Parathyroid adenoma (tissue), 2 donors: Measurements from ENCODE around the gene POLR3H.

ENCODE experiments used
- H2AFZ ChIP-seq: fragments of 300-600 bp; sonication (generic); one replicate; pipeline ENCODE4 v1.7.0; 2017; ENCODE audit warnings: antibody characterized with exemption, mild to moderate bottlenecking
- H3K27ac ChIP-seq: fragments of 300-600 bp; sonication (generic); one replicate; pipeline ENCODE4 v1.7.0; 2017
- H3K27me3 ChIP-seq: fragments of 300-600 bp; sonication (generic); one replicate; pipeline ENCODE4 v1.7.0; 2017; ENCODE audit warnings: low read length; ENCODE audit not compliant: control insufficient read depth, insufficient read depth
- H3K36me3 ChIP-seq: fragments of 300-600 bp; sonication (generic); one replicate; pipeline ENCODE4 v1.7.0; 2017; ENCODE audit warnings: low read length; ENCODE audit not compliant: control insufficient read depth, insufficient read depth
- H3K4me1 ChIP-seq: fragments of 300-600 bp; sonication (generic); one replicate; pipeline ENCODE4 v1.7.0; 2017; ENCODE audit warnings: control low read depth
- H3K4me2 ChIP-seq: fragments of 300-600 bp; sonication (generic); one replicate; pipeline ENCODE4 v1.7.0; 2017; ENCODE audit warnings: low read length
- H3K4me3 ChIP-seq: fragments of 300-600 bp; sonication (generic); one replicate; pipeline ENCODE4 v1.7.0; 2017; ENCODE audit warnings: low read depth, low read length
- H3K79me2 ChIP-seq: fragments of 300-600 bp; sonication (generic); one replicate; pipeline ENCODE4 v1.7.0; 2017; ENCODE audit warnings: control low read depth
- H3K9ac ChIP-seq: fragments of 300-600 bp; sonication (generic); one replicate; pipeline ENCODE4 v1.7.0; 2017; ENCODE audit warnings: mild to moderate bottlenecking
- H3K9me3 ChIP-seq: fragments of 300-600 bp; sonication (generic); one replicate; pipeline ENCODE4 v1.7.0; 2017; ENCODE audit warnings: low read length; ENCODE audit not compliant: control insufficient read depth
- CTCF ChIP-seq: fragments of 300-600 bp; sonication (generic); IDR thresholded peaks from one replicate; pipeline ENCODE4 v1.7.0; 2017; ENCODE audit warnings: antibody characterized with exemption, mild to moderate bottlenecking
- donor health status: primary hyperparathyroidism.

The POLR3H gene

GRCh38 chr22:41524251-41524661 lies 20.0 kb downstream of the POLR3H start:
- peak overlapping the region; percentile 32 for H3K27ac ChIP-seq
- no peak overlapping the region for H3K9ac ChIP-seq
- no peaks in the 10 kb centered on the region for H3K27me3 ChIP-seq
- H3K4me2 ChIP-seq, result no peak overlapping the region
- no peak overlapping the region for H3K4me3 ChIP-seq
- no peak overlapping the region for H2AFZ ChIP-seq
- H3K79me2 ChIP-seq, result no peaks in the 10 kb centered on the region
- no peak for TF ChIP-seq CTCF
- H3K9me3 ChIP-seq, result no peaks in the 10 kb centered on the region
- H3K4me1 ChIP-seq, result peaks cover 7% of the 10 kb centered on the region
- H3K36me3 ChIP-seq, result no peaks in the 10 kb centered on the region

GRCh38 chr22:41523464-41524221 lies 20.6 kb downstream of the POLR3H start:
- TF ChIP-seq CTCF, result no peak
- peak overlapping the region; percentile 32 for H3K27ac ChIP-seq
- H3K4me2 ChIP-seq, result no peak overlapping the region
- no peak overlapping the region for H2AFZ ChIP-seq
- H3K4me3 ChIP-seq, result no peak overlapping the region
- H3K9ac ChIP-seq, result no peak overlapping the region
- no peaks in the 10 kb centered on the region for H3K36me3 ChIP-seq
- no peaks in the 10 kb centered on the region for H3K9me3 ChIP-seq
- H3K79me2 ChIP-seq, result no peaks in the 10 kb centered on the region
- H3K27me3 ChIP-seq, result no peaks in the 10 kb centered on the region
- peaks cover 7% of the 10 kb centered on the region for H3K4me1 ChIP-seq

- H3K27me3 ChIP-seq, result no peaks in the 10 kb centered on the region
- H3K79me2 ChIP-seq, result no peaks in the 10 kb centered on the region
- no peak overlapping the region for H2AFZ ChIP-seq
- H3K36me3 ChIP-seq, result no peaks in the 10 kb centered on the region
- no peak overlapping the region for H3K27ac ChIP-seq
- H3K4me2 ChIP-seq, result no peak overlapping the region
- H3K9ac ChIP-seq, result no peak overlapping the region
- H3K9me3 ChIP-seq, result no peaks in the 10 kb centered on the region
- TF ChIP-seq CTCF, result no peak
- peaks cover 7% of the 10 kb centered on the region for H3K4me1 ChIP-seq
- H3K4me3 ChIP-seq, result no peak overlapping the region
Measured at GRCh38 chr22:41522813-41523212, 21.5 kb downstream of the POLR3H start.

GRCh38 chr22:41521126-41521525 lies 23.1 kb downstream of the POLR3H start:
- H3K27me3 ChIP-seq, result no peaks in the 10 kb centered on the region
- H3K9me3 ChIP-seq, result no peaks in the 10 kb centered on the region
- TF ChIP-seq CTCF, result no peak
- H3K36me3 ChIP-seq, result no peaks in the 10 kb centered on the region
- H3K4me2 ChIP-seq, result no peak overlapping the region
- no peak overlapping the region for H3K27ac ChIP-seq
- H3K9ac ChIP-seq, result no peak overlapping the region
- no peak overlapping the region for H3K4me3 ChIP-seq
- peaks cover 7% of the 10 kb centered on the region for H3K4me1 ChIP-seq
- no peaks in the 10 kb centered on the region for H3K79me2 ChIP-seq
- H2AFZ ChIP-seq, result no peak overlapping the region

- H3K79me2 ChIP-seq, result peaks cover 2% of the 10 kb centered on the region
- no peaks in the 10 kb centered on the region for H3K27me3 ChIP-seq
- H3K27ac ChIP-seq, result no peak overlapping the region
- no peak overlapping the region for H3K9ac ChIP-seq
- no peak overlapping the region for H3K4me3 ChIP-seq
- H3K36me3 ChIP-seq, result no peaks in the 10 kb centered on the region
- no peak for TF ChIP-seq CTCF
- H3K4me1 ChIP-seq, result peaks cover 5% of the 10 kb centered on the region
- H3K9me3 ChIP-seq, result no peaks in the 10 kb centered on the region
- no peak overlapping the region for H3K4me2 ChIP-seq
- no peak overlapping the region for H2AFZ ChIP-seq
Measured at GRCh38 chr22:41518048-41518347, 26.3 kb downstream of the POLR3H start.
